CD4-positive, alpha-beta memory T cell (primary cell): Measurements from ENCODE around the gene MPO. TPM values are rescaled to one million over a fixed set of nuclear protein-coding genes. Genes with fewer than 3 reads are reported as not detected.

Experiments
- CTCF ChIA-PET: fragments of 350-600 bp; sonication (Branson Sonifier 250); formaldehyde crosslinking; loops from one replicate; lab custom pipeline; 2021; ENCODE audit warnings: inconsistent platforms; ENCODE audit not compliant: partially characterized antibody; lab: Charles Lee
- POLR2A ChIA-PET: fragments of 350-600 bp; sonication (Branson Sonifier 250); formaldehyde crosslinking; loops from one replicate; lab custom pipeline; 2021; ENCODE audit not compliant: partially characterized antibody; lab: Charles Lee
- DNase-seq, 5 donors: peaks; one replicate each; pipeline versions ENCODE4 v3.0.0 to v3.0.0-alpha.2; 2020 to 2022; ENCODE audit warnings: mixed read lengths in 1 of 5
- H3K27ac ChIP-seq: one replicate; pipeline ENCODE4 v1.7.0; 2013; ENCODE audit warnings: low read depth, low read length
- H3K27me3 ChIP-seq: 2 replicates; pipeline ENCODE4 v1.7.0; 2013; ENCODE audit warnings: mild to moderate bottlenecking, low read length, moderate library complexity; ENCODE audit not compliant: insufficient read depth
- H3K36me3 ChIP-seq: 2 replicates; pipeline ENCODE4 v1.7.0; 2013; ENCODE audit warnings: mild to moderate bottlenecking, low read length, moderate library complexity; ENCODE audit not compliant: insufficient read depth
- H3K4me1 ChIP-seq: 2 replicates; pipeline ENCODE4 v1.7.0; 2013; ENCODE audit warnings: mild to moderate bottlenecking, low read length, moderate library complexity; ENCODE audit not compliant: insufficient read depth
- H3K4me3 ChIP-seq, 2 donors: one replicate each; pipeline ENCODE4 v1.7.0; 2013; ENCODE audit warnings: low read length in 2 of 2, mild to moderate bottlenecking in 1 of 2
- H3K9me3 ChIP-seq, 2 donors: one replicate each; pipeline ENCODE4 v1.7.0; 2013; ENCODE audit warnings: low read length in 2 of 2, control low read depth in 1 of 2; ENCODE audit not compliant: control insufficient read depth in 1 of 2
- H3K27ac Mint-ChIP-seq, 7 donors: one replicate each; pipeline ENCODE4 v1.8.0; 2020 to 2021; ENCODE audit warnings: mixed read lengths in 7 of 7, mild to moderate bottlenecking in 6 of 7, inconsistent platforms in 3 of 7, moderate library complexity in 3 of 7
- H3K27me3 Mint-ChIP-seq, 2 donors: one replicate each; pipeline ENCODE4 v1.8.0; 2020 to 2021; ENCODE audit warnings: mixed read lengths in 2 of 2
- H3K36me3 Mint-ChIP-seq, 2 donors: one replicate each; pipeline ENCODE4 v1.8.0; 2020 to 2021; ENCODE audit warnings: mixed read lengths in 2 of 2, inconsistent platforms in 1 of 2, mild to moderate bottlenecking in 1 of 2
- H3K4me1 Mint-ChIP-seq, 4 donors: one replicate each; pipeline ENCODE4 v1.8.0; 2020 to 2021; ENCODE audit warnings: mixed read lengths in 4 of 4, mild to moderate bottlenecking in 1 of 4
- H3K4me3 Mint-ChIP-seq, 8 donors: one replicate each; pipeline ENCODE4 v1.8.0; 2020 to 2021; ENCODE audit warnings: mixed read lengths in 8 of 8, mild to moderate bottlenecking in 7 of 8, moderate library complexity in 6 of 8, inconsistent platforms in 3 of 8
- H3K9me3 Mint-ChIP-seq, 8 donors: one replicate each; pipeline ENCODE4 v1.8.0; 2020 to 2021; ENCODE audit warnings: mixed read lengths in 8 of 8, mild to moderate bottlenecking in 5 of 8, inconsistent platforms in 3 of 8, moderate library complexity in 1 of 8
- intact Hi-C: fragments of 100-400 bp; cut with micrococcal nuclease; formaldehyde crosslinking; loops from one replicate; pipeline ENCODE4 v1.15.1; 2023
- polyA plus RNA-seq, 2 donors: library from polyadenylated mRNA; unstranded; fragments of 300-500 nt; fragmentation: Illumina TruSeq; gene quantifications; one replicate each; pipeline ENCODE4 v1.2.3, GENCODE V29; 2021
- total RNA-seq, 2 experiments: library from RNA; stranded (reverse); gene quantifications; one replicate each; pipeline ENCODE4 v1.2.3, GENCODE V29; 2021

MPO gene
- total and polyA plus RNA-seq, 4 experiments from 2014 or later: not detected

GRCh38 chr17:58224315-58224714, 56.4 kb downstream of the MPO start:
- Mint-ChIP-seq H3K4me1 (peaks cover 8 to 15% (median 12%) of the 10 kb centered on the region in 4 donors), H3K9me3 (no peaks in the 10 kb centered on the region), H3K27ac (no peak overlapping the region), H3K27me3 (peaks cover 4 to 19% of the 10 kb centered on the region in 2 donors), H3K4me3 (no peak overlapping the region), H3K36me3 (no peaks in the 10 kb centered on the region)
- Histone ChIP-seq H3K4me3 (no peak overlapping the region), H3K9me3 (no peaks in the 10 kb centered on the region), H3K27ac (no peak overlapping the region), H3K36me3 (no peaks in the 10 kb centered on the region), H3K4me1 (peaks cover 9% of the 10 kb centered on the region), H3K27me3 (no peaks in the 10 kb centered on the region)
- intact Hi-C loops: no loop called here
- no peak for DNase-seq
- CTCF ChIA-PET: interaction anchor here (0.9 to 1.9 kb wide), 2 partner anchors 26 to 52 kb away, joined by 3 to 5 read pairs; no protein-coding TSS in a partner anchor
- POLR2A ChIA-PET: no interaction called here

Other genes starting within 250 kb of the MPO start
- gene DYNLL2, start 197.5 kb downstream of the MPO start, total RNA-seq: 10 to 100 TPM; 45.6 to 45.8 TPM
- 1 to 10 TPM in 1 of 2 donors, under 1 TPM in 1; 0.56 to 1.3 TPM for gene DYNLL2, start 197.5 kb downstream of the MPO start, polyA plus RNA-seq
- 1 to 10 TPM; 2.0 to 2.2 TPM for gene OR4D1, start 132.6 kb downstream of the MPO start, total RNA-seq
- gene OR4D1, start 132.6 kb downstream of the MPO start, polyA plus RNA-seq: 1 to 10 TPM; 1.9 to 2.0 TPM
- not detected for gene OR4D2, start 114.0 kb downstream of the MPO start, total RNA-seq
- not detected for gene OR4D2, start 114.0 kb downstream of the MPO start, polyA plus RNA-seq
- gene EPX, start 88.2 kb downstream of the MPO start, total RNA-seq: not detected
- not detected for gene EPX, start 88.2 kb downstream of the MPO start, polyA plus RNA-seq
- 10 to 100 TPM; 27.7 to 29.4 TPM for gene MKS1, start 61.7 kb downstream of the MPO start, total RNA-seq
- 10 to 100 TPM; 12.1 to 13.7 TPM for gene MKS1, start 61.7 kb downstream of the MPO start, polyA plus RNA-seq
- gene LPO, start 42.4 kb downstream of the MPO start, total RNA-seq: not detected
- not detected for gene LPO, start 42.4 kb downstream of the MPO start, polyA plus RNA-seq
- gene TSPOAP1, start 47.9 kb upstream of the MPO start, total RNA-seq: 10 to 100 TPM; 15.8 to 19.1 TPM
- under 1 TPM in 1 of 2 donors, not detected in 1; 0.80 TPM for gene TSPOAP1, start 47.9 kb upstream of the MPO start, polyA plus RNA-seq
- gene SUPT4H1, start 71.3 kb upstream of the MPO start, total RNA-seq: 10 to 100 TPM; 61.4 to 75.2 TPM
- 100 to 1,000 TPM in 1 of 2 donors, 10 to 100 TPM in 1; 94.4 to 120 TPM for gene SUPT4H1, start 71.3 kb upstream of the MPO start, polyA plus RNA-seq
- gene RNF43, start 136.6 kb upstream of the MPO start, total RNA-seq: 1 to 10 TPM; 1.2 to 1.6 TPM
- 1 to 10 TPM in 1 of 2 donors, not detected in 1; 2.3 TPM for gene RNF43, start 136.6 kb upstream of the MPO start, polyA plus RNA-seq
- 1 to 10 TPM; 2.1 to 2.4 TPM for gene HSF5, start 207.5 kb upstream of the MPO start, total RNA-seq
- 1 to 10 TPM in 1 of 2 donors, under 1 TPM in 1; 0.84 to 1.4 TPM for gene HSF5, start 207.5 kb upstream of the MPO start, polyA plus RNA-seq
- 10 to 100 TPM; 60.4 to 65.7 TPM for gene MTMR4, start 233.7 kb upstream of the MPO start, total RNA-seq
- 10 to 100 TPM; 17.5 to 23.5 TPM for gene MTMR4, start 233.7 kb upstream of the MPO start, polyA plus RNA-seq